ENCODE data around the gene RERE. TPM values are rescaled to one million over a fixed set of nuclear protein-coding genes. Genes with fewer than 3 reads are reported as not detected.
A peak's percentile ranks its signal among the peaks of the same experiment; 100 is the strongest.

The RERE gene
- total RNA-seq, 1 experiment from 2014 or later: 55.2 TPM

DNA sequence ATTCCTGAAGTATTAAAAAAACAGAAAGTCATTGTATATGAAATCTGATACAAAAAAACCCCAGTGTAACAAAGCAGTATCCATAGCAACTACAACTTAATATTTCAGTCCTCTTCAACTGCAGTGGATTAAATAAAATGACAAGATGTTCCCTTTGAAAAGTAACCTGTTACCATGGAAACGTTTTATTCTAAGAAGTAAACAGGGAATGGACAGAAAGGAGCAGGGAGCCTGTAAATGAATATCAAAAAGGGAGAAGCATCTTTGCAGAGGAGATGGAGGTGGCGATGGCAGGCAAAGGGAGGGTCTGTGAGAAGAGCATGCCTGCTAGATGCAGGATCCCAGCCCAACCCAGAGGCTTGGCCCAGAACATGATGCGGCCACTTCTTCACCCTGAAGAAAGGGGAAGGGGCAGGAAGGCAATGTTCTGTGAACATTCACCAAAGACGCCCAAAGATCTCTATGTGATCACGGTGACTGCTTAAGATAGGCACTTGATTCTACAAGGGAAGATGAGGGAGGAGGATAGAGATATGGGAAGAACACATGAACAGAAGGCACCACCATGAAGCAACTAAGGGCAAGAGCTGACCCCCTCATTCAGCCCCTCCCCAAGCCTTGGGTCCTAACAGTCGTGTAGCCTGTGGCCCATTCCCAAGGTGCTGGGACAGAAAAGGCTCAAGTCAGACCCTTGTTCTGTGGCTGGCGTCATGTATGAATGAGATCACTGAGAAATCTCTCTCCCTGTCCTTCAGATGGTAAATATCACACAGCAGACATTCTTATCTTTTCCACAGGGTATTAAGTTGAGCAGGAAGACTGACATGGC, 299.6 kb downstream of the RERE start:
- H3K9me2 ChIP-seq (replicated peaks; ENCODE audit: insufficient read depth, low read length): no peaks in the 10 kb centered on the region
- no peak overlapping the region for H3K4me3 ChIP-seq (ENCODE audit: low read length)
- DNase-seq: no peak
- no peaks in the 10 kb centered on the region for H4K20me1 ChIP-seq (ENCODE audit: insufficient read depth, low read depth, low read length)
- H3K4me1 ChIP-seq (ENCODE audit: low read length): peaks cover 36% of the 10 kb centered on the region
- H3K4me2 ChIP-seq (ENCODE audit: low read depth, low read length, poor library complexity, severe bottlenecking): peak overlapping the region; percentile 64
- H3K79me2 ChIP-seq (ENCODE audit: low read length): peaks cover 61% of the 10 kb centered on the region
- no peaks in the 10 kb centered on the region for H3K27me3 ChIP-seq (ENCODE audit: low read length)
- no peak overlapping the region for H3K9ac ChIP-seq (ENCODE audit: low read length)
- peak overlapping the region; percentile 68 for H3K27ac ChIP-seq (ENCODE audit: low read length)
- H2AFZ ChIP-seq (ENCODE audit: low read length): no peak overlapping the region
- no peaks in the 10 kb centered on the region; the same call in 1 of the 2 replicates for H3K36me3 ChIP-seq (ENCODE audit: insufficient read depth, low read length)
- H3K9me3 ChIP-seq (ENCODE audit: low read length): no peaks in the 10 kb centered on the region

DNA sequence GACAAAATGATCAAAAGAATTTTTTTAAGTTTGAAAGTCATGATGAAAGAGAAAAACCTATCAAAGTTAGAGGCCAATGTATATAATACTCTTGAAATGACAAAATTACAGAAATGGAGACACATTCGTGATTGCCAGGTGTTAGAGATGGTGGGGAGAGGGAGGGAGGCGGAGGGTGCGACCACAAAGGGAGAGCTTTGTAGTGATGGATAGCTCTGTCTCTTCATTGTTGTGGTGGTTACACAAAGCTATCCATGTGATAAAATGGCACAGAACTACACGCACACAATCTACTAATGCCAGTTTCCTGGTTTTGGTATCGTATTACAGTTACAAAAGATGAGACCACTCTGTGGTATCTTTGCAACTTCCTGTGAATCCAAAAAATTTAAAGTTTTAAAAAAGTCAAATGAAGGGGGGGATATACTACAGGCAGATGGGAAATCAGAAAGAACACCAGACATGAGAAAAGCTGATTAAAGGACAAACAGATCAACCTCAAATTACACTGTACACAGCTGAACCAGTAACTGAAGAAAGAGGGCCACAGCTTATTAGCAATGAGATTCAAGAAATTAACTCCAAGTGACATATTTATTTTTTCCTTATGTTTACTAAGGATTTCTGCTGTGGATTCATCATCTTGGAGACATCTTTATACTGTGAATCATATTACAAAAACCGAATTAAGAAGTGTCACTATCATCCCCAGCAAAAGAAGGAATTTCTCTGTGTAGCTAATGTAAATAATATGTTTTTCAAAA, 300.5 kb downstream of the RERE start:
- H2AFZ ChIP-seq (ENCODE audit: low read length): peak overlapping the region; percentile 59; the same call in 1 of the 2 replicates
- H4K20me1 ChIP-seq (ENCODE audit: insufficient read depth, low read depth, low read length): no peaks in the 10 kb centered on the region
- peak overlapping the region; percentile 68 for H3K27ac ChIP-seq (ENCODE audit: low read length)
- DNase-seq: peak; percentile 62
- H3K4me1 ChIP-seq (ENCODE audit: low read length): peaks cover 35% of the 10 kb centered on the region
- H3K9ac ChIP-seq (ENCODE audit: low read length): peak overlapping the region; percentile 40
- peak overlapping the region; percentile 30; the same call in 1 of the 2 replicates for H3K4me3 ChIP-seq (ENCODE audit: low read length)
- peaks cover 60% of the 10 kb centered on the region for H3K79me2 ChIP-seq (ENCODE audit: low read length)
- no peaks in the 10 kb centered on the region for H3K36me3 ChIP-seq (ENCODE audit: insufficient read depth, low read length)
- H3K27me3 ChIP-seq (ENCODE audit: low read length): no peaks in the 10 kb centered on the region
- no peaks in the 10 kb centered on the region for H3K9me2 ChIP-seq (replicated peaks; ENCODE audit: insufficient read depth, low read length)
- H3K4me2 ChIP-seq (ENCODE audit: low read depth, low read length, poor library complexity, severe bottlenecking): peak overlapping the region; percentile 64
- no peaks in the 10 kb centered on the region for H3K9me3 ChIP-seq (ENCODE audit: low read length)

- no peaks in the 10 kb centered on the region for H4K20me1 ChIP-seq (ENCODE audit: insufficient read depth, low read depth, low read length)
- peak overlapping the region; percentile 64 for H3K4me2 ChIP-seq (ENCODE audit: low read depth, low read length, poor library complexity, severe bottlenecking)
- H3K27ac ChIP-seq (ENCODE audit: low read length): peak overlapping the region; percentile 68
- peak overlapping the region; percentile 30; the same call in 1 of the 2 replicates for H3K4me3 ChIP-seq (ENCODE audit: low read length)
- 0 out of 2 replicates have a peak overlapping the region, but pooled peaks have one; percentile 59 for H2AFZ ChIP-seq (ENCODE audit: low read length)
- H3K36me3 ChIP-seq (ENCODE audit: insufficient read depth, low read length): no peaks in the 10 kb centered on the region
- peaks cover 38% of the 10 kb centered on the region for H3K4me1 ChIP-seq (ENCODE audit: low read length)
- H3K79me2 ChIP-seq (ENCODE audit: low read length): peaks cover 58% of the 10 kb centered on the region
- no peaks in the 10 kb centered on the region for H3K9me3 ChIP-seq (ENCODE audit: low read length)
- H3K9ac ChIP-seq (ENCODE audit: low read length): peak overlapping the region; percentile 40
- no peaks in the 10 kb centered on the region for H3K9me2 ChIP-seq (replicated peaks; ENCODE audit: insufficient read depth, low read length)
- peak; percentile 34 for DNase-seq
- H3K27me3 ChIP-seq (ENCODE audit: low read length): no peaks in the 10 kb centered on the region
Measured at GRCh38 chr1:8516278-8516777, 301.1 kb downstream of the RERE start.

GRCh38 chr1:8512504-8512903, 304.9 kb downstream of the RERE start:
- no peak for DNase-seq
- H3K4me3 ChIP-seq (ENCODE audit: low read length): no peak overlapping the region
- H4K20me1 ChIP-seq (ENCODE audit: insufficient read depth, low read depth, low read length): no peaks in the 10 kb centered on the region
- H3K9me2 ChIP-seq (replicated peaks; ENCODE audit: insufficient read depth, low read length): no peaks in the 10 kb centered on the region
- peaks cover 64% of the 10 kb centered on the region for H3K79me2 ChIP-seq (ENCODE audit: low read length)
- H2AFZ ChIP-seq (ENCODE audit: low read length): no peak overlapping the region
- peaks cover 41% of the 10 kb centered on the region for H3K4me1 ChIP-seq (ENCODE audit: low read length)
- no peak overlapping the region for H3K9ac ChIP-seq (ENCODE audit: low read length)
- H3K4me2 ChIP-seq (ENCODE audit: low read depth, low read length, poor library complexity, severe bottlenecking): no peak overlapping the region
- no peaks in the 10 kb centered on the region for H3K9me3 ChIP-seq (ENCODE audit: low read length)
- no peaks in the 10 kb centered on the region for H3K36me3 ChIP-seq (ENCODE audit: insufficient read depth, low read length)
- no peaks in the 10 kb centered on the region for H3K27me3 ChIP-seq (ENCODE audit: low read length)
- no peak overlapping the region for H3K27ac ChIP-seq (ENCODE audit: low read length)

DNA sequence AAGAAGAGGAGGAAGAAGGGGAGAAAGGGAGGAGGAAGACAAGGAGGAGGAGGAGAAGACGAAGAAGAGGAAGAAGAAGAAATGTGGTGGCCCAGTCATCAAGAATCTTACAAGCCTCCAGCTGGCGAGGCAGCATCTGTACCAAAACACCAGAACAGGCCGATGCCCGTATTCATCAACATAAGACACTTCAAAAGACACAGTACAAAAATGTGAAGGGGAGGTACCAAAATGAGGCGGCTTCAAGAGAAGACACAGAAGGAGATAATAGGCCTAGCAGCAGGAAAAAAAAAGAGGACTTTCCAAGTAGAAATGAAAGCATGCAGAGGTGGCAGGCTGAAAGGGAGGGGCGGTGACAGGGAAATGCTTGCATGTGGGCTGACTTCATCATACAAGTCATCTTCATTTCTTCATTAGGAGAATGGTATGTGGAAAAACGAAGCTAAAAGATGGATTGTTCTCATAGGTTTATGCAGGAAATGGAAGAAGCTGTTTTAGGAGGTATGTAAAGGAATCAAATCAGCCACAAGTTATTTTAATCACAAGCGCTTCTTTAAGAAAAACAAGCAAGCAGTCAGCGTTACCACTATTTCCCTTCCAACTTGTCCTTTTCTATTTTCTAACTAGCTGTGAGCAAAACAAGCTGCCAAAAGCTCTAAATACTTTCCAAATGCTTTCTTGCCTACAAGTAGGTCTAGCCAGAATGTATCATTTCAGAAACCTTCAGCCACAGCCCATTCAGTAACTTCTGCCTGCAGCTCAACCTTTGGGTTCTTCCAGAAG, 307.2 kb downstream of the RERE start:
- H3K27ac ChIP-seq (ENCODE audit: low read length): peak overlapping the region; percentile 67
- H3K27me3 ChIP-seq (ENCODE audit: low read length): no peaks in the 10 kb centered on the region
- no peaks in the 10 kb centered on the region for H3K9me3 ChIP-seq (ENCODE audit: low read length)
- H3K4me2 ChIP-seq (ENCODE audit: low read depth, low read length, poor library complexity, severe bottlenecking): peak overlapping the region; percentile 75
- H3K4me1 ChIP-seq (ENCODE audit: low read length): peaks cover 27% of the 10 kb centered on the region
- peak overlapping the region; percentile 50 for H3K9ac ChIP-seq (ENCODE audit: low read length)
- no peaks in the 10 kb centered on the region for H3K36me3 ChIP-seq (ENCODE audit: insufficient read depth, low read length)
- peak overlapping the region; percentile 49 for H3K4me3 ChIP-seq (ENCODE audit: low read length)
- H4K20me1 ChIP-seq (ENCODE audit: insufficient read depth, low read depth, low read length): no peaks in the 10 kb centered on the region
- DNase-seq: peak; percentile 60
- H2AFZ ChIP-seq (ENCODE audit: low read length): no peak overlapping the region
- no peaks in the 10 kb centered on the region for H3K9me2 ChIP-seq (replicated peaks; ENCODE audit: insufficient read depth, low read length)
- H3K79me2 ChIP-seq (ENCODE audit: low read length): peaks cover 47% of the 10 kb centered on the region

GRCh38 chr1:8509579-8509978, 307.9 kb downstream of the RERE start:
- peaks cover 44% of the 10 kb centered on the region for H3K79me2 ChIP-seq (ENCODE audit: low read length)
- H3K9me2 ChIP-seq (replicated peaks; ENCODE audit: insufficient read depth, low read length): no peaks in the 10 kb centered on the region
- H3K4me1 ChIP-seq (ENCODE audit: low read length): peaks cover 25% of the 10 kb centered on the region
- no peaks in the 10 kb centered on the region for H3K36me3 ChIP-seq (ENCODE audit: insufficient read depth, low read length)
- H3K4me2 ChIP-seq (ENCODE audit: low read depth, low read length, poor library complexity, severe bottlenecking): peak overlapping the region; percentile 75
- no peaks in the 10 kb centered on the region for H3K27me3 ChIP-seq (ENCODE audit: low read length)
- peak overlapping the region; percentile 67 for H3K27ac ChIP-seq (ENCODE audit: low read length)
- no peak overlapping the region for H3K4me3 ChIP-seq (ENCODE audit: low read length)
- H4K20me1 ChIP-seq (ENCODE audit: insufficient read depth, low read depth, low read length): no peaks in the 10 kb centered on the region
- no peak for DNase-seq
- H3K9me3 ChIP-seq (ENCODE audit: low read length): no peaks in the 10 kb centered on the region
- no peak overlapping the region for H2AFZ ChIP-seq (ENCODE audit: low read length)
- H3K9ac ChIP-seq (ENCODE audit: low read length): peak overlapping the region; percentile 50

DNA sequence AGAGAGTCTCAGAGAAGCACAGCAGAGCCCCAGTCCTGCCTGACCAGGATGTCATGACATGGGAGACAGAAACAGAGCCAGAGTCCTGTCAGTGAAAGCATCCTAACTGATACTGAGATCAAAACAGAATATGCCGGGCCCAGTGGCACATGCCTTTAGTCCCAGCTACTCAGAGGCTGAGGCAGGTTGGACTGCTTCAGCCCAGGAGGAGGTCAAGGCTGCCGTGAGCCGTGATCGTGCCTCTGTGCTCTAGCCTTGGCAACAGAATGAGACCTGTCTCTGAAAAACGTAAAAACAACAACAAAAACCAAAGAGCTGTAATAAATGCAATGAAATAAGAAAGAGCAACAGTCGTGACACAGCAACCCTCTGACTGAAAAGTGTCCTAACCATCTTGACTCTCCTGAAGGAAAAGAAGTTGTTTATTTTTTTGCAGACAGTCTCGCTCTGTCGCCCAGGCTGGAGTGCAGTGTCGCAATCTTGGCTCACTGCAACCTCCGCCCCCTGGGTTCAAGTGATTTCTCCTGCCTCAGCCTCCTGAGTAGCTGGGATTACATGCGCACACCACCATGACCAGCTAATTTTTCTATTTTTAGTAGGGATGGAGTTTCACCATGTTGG, 310.3 kb downstream of the RERE start:
- Histone ChIP-seq H3K4me3 (ENCODE audit: low read length) (no peak overlapping the region), H3K27ac (ENCODE audit: low read length) (no peak overlapping the region), H3K9me2 (replicated peaks; ENCODE audit: insufficient read depth, low read length) (no peaks in the 10 kb centered on the region), H3K36me3 (ENCODE audit: insufficient read depth, low read length) (no peaks in the 10 kb centered on the region), H2AFZ (ENCODE audit: low read length) (no peak overlapping the region), H3K4me2 (ENCODE audit: low read depth, low read length, poor library complexity, severe bottlenecking) (no peak overlapping the region), H3K9ac (ENCODE audit: low read length) (no peak overlapping the region), H3K79me2 (ENCODE audit: low read length) (peaks cover 27% of the 10 kb centered on the region), H3K9me3 (ENCODE audit: low read length) (no peaks in the 10 kb centered on the region), H4K20me1 (ENCODE audit: insufficient read depth, low read depth, low read length) (no peaks in the 10 kb centered on the region), H3K4me1 (ENCODE audit: low read length) (peaks cover 34% of the 10 kb centered on the region), H3K27me3 (ENCODE audit: low read length) (no peaks in the 10 kb centered on the region)
- peak; percentile 37 for DNase-seq

Measured in Karpas-422 (cell line).